HEK293 (cell line): ENCODE results near the gene TSPAN10.

Source experiments
- TCF7L2 ChIP-seq: IDR thresholded peaks from 2 replicates; pipeline ENCODE4 v1.6.1; 2011; ENCODE audit warnings: low read depth, mild to moderate bottlenecking, inconsistent platforms, low read length, moderate library complexity, borderline replicate concordance
- ZNF792 ChIP-seq: fragments of 450-650 bp; formaldehyde crosslinking; IDR thresholded peaks from 2 replicates; pipeline ENCODE4 v1.5.1; 2016; ENCODE audit warnings: missing biosample characterization, missing genetic modification characterization
- TF ChIP-seq, protein P1 (sequence below): fragments of 450-650 bp; formaldehyde crosslinking; IDR thresholded peaks from 2 replicates; pipeline ENCODE4 v1.5.1; 2017; ENCODE audit warnings: missing biosample characterization, missing genetic modification characterization
- TF ChIP-seq, protein P2 (sequence below): fragments of 450-650 bp; formaldehyde crosslinking; IDR thresholded peaks from 2 replicates; pipeline ENCODE4 v1.5.1; 2016; ENCODE audit warnings: missing biosample characterization, missing genetic modification characterization

GRCh38 chr17:81683208-81683583 lies 46.2 kb downstream of the TSPAN10 start:
- TF ChIP-seq, protein P1, sequence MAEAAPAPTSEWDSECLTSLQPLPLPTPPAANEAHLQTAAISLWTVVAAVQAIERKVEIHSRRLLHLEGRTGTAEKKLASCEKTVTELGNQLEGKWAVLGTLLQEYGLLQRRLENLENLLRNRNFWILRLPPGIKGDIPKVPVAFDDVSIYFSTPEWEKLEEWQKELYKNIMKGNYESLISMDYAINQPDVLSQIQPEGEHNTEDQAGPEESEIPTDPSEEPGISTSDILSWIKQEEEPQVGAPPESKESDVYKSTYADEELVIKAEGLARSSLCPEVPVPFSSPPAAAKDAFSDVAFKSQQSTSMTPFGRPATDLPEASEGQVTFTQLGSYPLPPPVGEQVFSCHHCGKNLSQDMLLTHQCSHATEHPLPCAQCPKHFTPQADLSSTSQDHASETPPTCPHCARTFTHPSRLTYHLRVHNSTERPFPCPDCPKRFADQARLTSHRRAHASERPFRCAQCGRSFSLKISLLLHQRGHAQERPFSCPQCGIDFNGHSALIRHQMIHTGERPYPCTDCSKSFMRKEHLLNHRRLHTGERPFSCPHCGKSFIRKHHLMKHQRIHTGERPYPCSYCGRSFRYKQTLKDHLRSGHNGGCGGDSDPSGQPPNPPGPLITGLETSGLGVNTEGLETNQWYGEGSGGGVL (tag by site-specific recombination) = peak; percentile 28; the same call in 1 of the 2 replicates
- TF ChIP-seq ZNF792 (tag by site-specific recombination) (no peak), TCF7L2 (no peak)
- TF ChIP-seq, protein P2, sequence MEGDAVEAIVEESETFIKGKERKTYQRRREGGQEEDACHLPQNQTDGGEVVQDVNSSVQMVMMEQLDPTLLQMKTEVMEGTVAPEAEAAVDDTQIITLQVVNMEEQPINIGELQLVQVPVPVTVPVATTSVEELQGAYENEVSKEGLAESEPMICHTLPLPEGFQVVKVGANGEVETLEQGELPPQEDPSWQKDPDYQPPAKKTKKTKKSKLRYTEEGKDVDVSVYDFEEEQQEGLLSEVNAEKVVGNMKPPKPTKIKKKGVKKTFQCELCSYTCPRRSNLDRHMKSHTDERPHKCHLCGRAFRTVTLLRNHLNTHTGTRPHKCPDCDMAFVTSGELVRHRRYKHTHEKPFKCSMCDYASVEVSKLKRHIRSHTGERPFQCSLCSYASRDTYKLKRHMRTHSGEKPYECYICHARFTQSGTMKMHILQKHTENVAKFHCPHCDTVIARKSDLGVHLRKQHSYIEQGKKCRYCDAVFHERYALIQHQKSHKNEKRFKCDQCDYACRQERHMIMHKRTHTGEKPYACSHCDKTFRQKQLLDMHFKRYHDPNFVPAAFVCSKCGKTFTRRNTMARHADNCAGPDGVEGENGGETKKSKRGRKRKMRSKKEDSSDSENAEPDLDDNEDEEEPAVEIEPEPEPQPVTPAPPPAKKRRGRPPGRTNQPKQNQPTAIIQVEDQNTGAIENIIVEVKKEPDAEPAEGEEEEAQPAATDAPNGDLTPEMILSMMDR (tag by site-specific recombination) = no peak
